HEK293 (cell line): Measurements from ENCODE around the gene CLASP1.

Experiments
- CTCF ChIA-PET: fragments of 350-600 bp; formaldehyde crosslinking; extraction: SDS; loops from one replicate; lab custom pipeline; 2021; ENCODE audit warnings: antibody characterized with exemption; lab: Yijun Ruan, JAX
- POLR2A ChIA-PET: fragments of 300-600 bp; formaldehyde crosslinking; extraction: SDS; loops from one replicate; lab custom pipeline; 2020; ENCODE audit warnings: antibody characterized with exemption, inconsistent platforms; lab: Yijun Ruan, JAX
- H3K27ac ChIP-seq: fragments of 200-500 bp; sonication (Bioruptor generic); 2 replicates; pipeline ENCODE4 v1.5.1; 2014; ENCODE audit warnings: low read depth, low read length, control low read depth, inconsistent platforms; ENCODE audit errors: extremely low read depth
- H3K36me3 ChIP-seq, 2 experiments: fragments of 200-500 bp in 1 of 2; sonication (Bioruptor generic) in 1 of 2; 1 replicate in 1 of 2; 2 replicates in 1 of 2; pipeline ENCODE4 v1.5.1; 2014 to 2017; ENCODE audit warnings: inconsistent platforms in 2 of 2, low read length in 2 of 2; ENCODE audit not compliant: control insufficient read depth in 2 of 2, insufficient read depth in 1 of 2
- H3K4me1 ChIP-seq: fragments of 200-500 bp; sonication (Bioruptor generic); 2 replicates; pipeline ENCODE4 v1.5.1; 2014; ENCODE audit warnings: mild to moderate bottlenecking, low read length, inconsistent platforms; ENCODE audit not compliant: control insufficient read depth, insufficient read depth
- H3K4me3 ChIP-seq: 2 replicates; pipeline ENCODE4 v1.5.1; 2011; ENCODE audit warnings: low read depth, mild to moderate bottlenecking, control low read depth, low read length, moderate library complexity
- H3K9me3 ChIP-seq: fragments of 200-500 bp; sonication (Bioruptor generic); 2 replicates; pipeline ENCODE4 v1.5.1; 2014; ENCODE audit warnings: low read depth, low read length, inconsistent platforms; ENCODE audit not compliant: control insufficient read depth, insufficient read depth
- AEBP2 ChIP-seq: fragments of 450-650 bp; formaldehyde crosslinking; IDR thresholded peaks from 2 replicates; pipeline ENCODE4 v1.5.1; 2016; ENCODE audit warnings: missing biosample characterization, missing genetic modification characterization, borderline replicate concordance
- GLIS2 ChIP-seq: fragments of 450-650 bp; formaldehyde crosslinking; IDR thresholded peaks from 2 replicates; pipeline ENCODE4 v1.5.1; 2016; ENCODE audit warnings: missing biosample characterization, missing genetic modification characterization
- OSR2 ChIP-seq: fragments of 450-650 bp; formaldehyde crosslinking; IDR thresholded peaks from 2 replicates; pipeline ENCODE4 v1.5.1; 2016; ENCODE audit warnings: missing biosample characterization, missing genetic modification characterization
- SCRT2 ChIP-seq: fragments of 450-650 bp; formaldehyde crosslinking; IDR thresholded peaks from 2 replicates; pipeline ENCODE4 v1.5.1; 2016; ENCODE audit warnings: missing biosample characterization, missing genetic modification characterization
- TRIM28 ChIP-seq: IDR thresholded peaks from 2 replicates; pipeline ENCODE4 v1.6.1; 2011; ENCODE audit warnings: low read length, control low read depth, borderline replicate concordance
- ZBTB17 ChIP-seq: fragments of 450-650 bp; formaldehyde crosslinking; IDR thresholded peaks from 2 replicates; pipeline ENCODE4 v1.5.1; 2016; ENCODE audit warnings: missing biosample characterization, missing genetic modification characterization
- ZFHX2 ChIP-seq: fragments of 450-650 bp; formaldehyde crosslinking; conservative IDR thresholded peaks from 2 replicates; pipeline ENCODE4 v1.5.1; 2016; ENCODE audit warnings: missing biosample characterization, missing genetic modification characterization
- ZFP41 ChIP-seq: fragments of 450-650 bp; formaldehyde crosslinking; IDR thresholded peaks from 2 replicates; pipeline ENCODE4 v1.5.1; 2016; ENCODE audit warnings: missing biosample characterization, missing genetic modification characterization, borderline replicate concordance
- ZNF10 ChIP-seq: fragments of 450-650 bp; formaldehyde crosslinking; IDR thresholded peaks from 2 replicates; pipeline ENCODE4 v1.5.1; 2017; ENCODE audit warnings: missing biosample characterization, missing genetic modification characterization
- ZNF16 ChIP-seq: fragments of 450-650 bp; formaldehyde crosslinking; IDR thresholded peaks from 2 replicates; pipeline ENCODE4 v1.5.1; 2016; ENCODE audit warnings: low read depth, missing biosample characterization, missing genetic modification characterization
- ZNF274 ChIP-seq, 2 experiments: fragments of 200-500 bp in 1 of 2; fragments of 450-650 bp in 1 of 2; sonication (Bioruptor generic) in 1 of 2; formaldehyde crosslinking in 1 of 2; IDR thresholded peaks; 2 replicates each; pipeline versions ENCODE4 v1.5.1 to v1.6.1; 2014 to 2016; ENCODE audit warnings: borderline replicate concordance in 1 of 2, inconsistent platforms in 1 of 2, low read length in 1 of 2, missing biosample characterization in 1 of 2, missing genetic modification characterization in 1 of 2
- ZNF280D ChIP-seq: fragments of 450-650 bp; formaldehyde crosslinking; IDR thresholded peaks from 2 replicates; pipeline ENCODE4 v1.5.1; 2016; ENCODE audit warnings: missing biosample characterization, missing genetic modification characterization
- ZNF311 ChIP-seq: fragments of 450-650 bp; formaldehyde crosslinking; IDR thresholded peaks from 2 replicates; pipeline ENCODE4 v1.5.1; 2017; ENCODE audit warnings: missing biosample characterization, missing genetic modification characterization, borderline replicate concordance
- ZNF341 ChIP-seq: fragments of 450-650 bp; formaldehyde crosslinking; IDR thresholded peaks from 2 replicates; pipeline ENCODE4; 2016; ENCODE audit warnings: low read depth, missing biosample characterization, missing genetic modification characterization
- ZNF394 ChIP-seq: fragments of 450-650 bp; formaldehyde crosslinking; IDR thresholded peaks from 2 replicates; pipeline ENCODE4 v1.5.1; 2016; ENCODE audit warnings: missing biosample characterization, missing genetic modification characterization, mild to moderate bottlenecking, moderate library complexity, borderline replicate concordance
- ZNF48 ChIP-seq: fragments of 450-650 bp; formaldehyde crosslinking; IDR thresholded peaks from 2 replicates; pipeline ENCODE4 v1.5.1; 2016; ENCODE audit warnings: missing biosample characterization, missing genetic modification characterization
- ZNF514 ChIP-seq: fragments of 450-650 bp; formaldehyde crosslinking; IDR thresholded peaks from 2 replicates; pipeline ENCODE4 v1.5.1; 2016; ENCODE audit warnings: missing biosample characterization, missing genetic modification characterization
- ZNF560 ChIP-seq: fragments of 450-650 bp; formaldehyde crosslinking; IDR thresholded peaks from 2 replicates; pipeline ENCODE4 v1.5.1; 2017; ENCODE audit warnings: missing biosample characterization, missing genetic modification characterization, borderline replicate concordance
- ZNF621 ChIP-seq: fragments of 450-650 bp; formaldehyde crosslinking; IDR thresholded peaks from 2 replicates; pipeline ENCODE4 v1.5.1; 2017; ENCODE audit warnings: missing biosample characterization, missing genetic modification characterization
- ZNF629 ChIP-seq: fragments of 450-650 bp; formaldehyde crosslinking; IDR thresholded peaks from 2 replicates; pipeline ENCODE4 v1.5.1; 2017; ENCODE audit warnings: missing biosample characterization, missing genetic modification characterization
- ZNF670 ChIP-seq: fragments of 450-650 bp; formaldehyde crosslinking; IDR thresholded peaks from 2 replicates; pipeline ENCODE4 v1.5.1; 2016; ENCODE audit warnings: missing biosample characterization, missing genetic modification characterization, low read depth
- ZNF76 ChIP-seq: fragments of 450-650 bp; formaldehyde crosslinking; IDR thresholded peaks from 2 replicates; pipeline ENCODE4; 2016; ENCODE audit warnings: low read depth, missing biosample characterization, missing genetic modification characterization, borderline replicate concordance
- ZNF785 ChIP-seq: fragments of 450-650 bp; formaldehyde crosslinking; IDR thresholded peaks from 2 replicates; pipeline ENCODE4 v1.5.1; 2016; ENCODE audit warnings: missing biosample characterization, missing genetic modification characterization
- ZNF830 ChIP-seq: fragments of 450-650 bp; IDR thresholded peaks from 2 replicates; pipeline ENCODE4 v1.5.0; 2018; ENCODE audit warnings: missing biosample characterization, missing genetic modification characterization, low read depth, mild to moderate bottlenecking, moderate library complexity

Gene CLASP1

GRCh38 chr2:121472470-121472993 is 176.7 kb downstream of the CLASP1 start (continued):
- no peak for TF ChIP-seq ZNF514 (tag by site-specific recombination)
- no peak for TF ChIP-seq ZFP41 (tag by site-specific recombination)

- TF ChIP-seq ZNF560 (tag by site-specific recombination): no peak
- TF ChIP-seq SCRT2 (tag by site-specific recombination): no peak
- no peak for TF ChIP-seq ZNF48
- TF ChIP-seq ZBTB17 (tag by site-specific recombination): no peak
- no peak for TF ChIP-seq ZNF10 (tag by site-specific recombination)
- no peak for TF ChIP-seq ZNF785 (tag by site-specific recombination)
- TF ChIP-seq ZNF280D: no peak
- TF ChIP-seq ZNF341 (tag by site-specific recombination): no peak
- TF ChIP-seq ZNF394 (tag by site-specific recombination): no peak
- no peak for TF ChIP-seq ZNF830 (tag by site-specific recombination)
- Histone ChIP-seq H3K4me3 (no peak overlapping the region), H3K9me3 (no peaks in the 10 kb centered on the region), H3K27ac (no peak overlapping the region), H3K4me1 (peaks cover 8% of the 10 kb centered on the region), H3K36me3 (peaks cover 0 to 35% of the 10 kb centered on the region in 2 experiments)
- POLR2A ChIA-PET: no interaction called here
- CTCF ChIA-PET: interaction anchor here (0.6 to 0.9 kb wide), 3 partner anchors 8 to 404 kb away, joined by 3 to 6 read pairs (median 3); no protein-coding TSS in a partner anchor
Measured at GRCh38 chr2:121471532-121472469, 177.5 kb downstream of the CLASP1 start.

GRCh38 chr2:121470917-121471316 is 178.3 kb downstream of the CLASP1 start:
- CTCF ChIA-PET: interaction anchor here (0.7 to 0.9 kb wide), 2 partner anchors 9 to 950 kb away, joined by 4 to 6 read pairs; no protein-coding TSS in a partner anchor
- Histone ChIP-seq H3K36me3 (peaks cover 0 to 42% of the 10 kb centered on the region in 2 experiments), H3K4me3 (no peak overlapping the region), H3K4me1 (0 out of 2 replicates have a peak, but pooled peaks cover under 1% of the 10 kb centered on the region), H3K9me3 (no peaks in the 10 kb centered on the region), H3K27ac (no peak overlapping the region)
- POLR2A ChIA-PET: no interaction called here
- TF ChIP-seq ZNF394 (tag by site-specific recombination) (no peak), ZNF785 (tag by site-specific recombination) (no peak), ZNF621 (no peak)

GRCh38 chr2:121469356-121469755 is 179.9 kb downstream of the CLASP1 start:
- CTCF ChIA-PET: interaction anchor here (0.7 kb wide), 1 partner anchor 287 kb away, joined by 3 read pairs; no protein-coding TSS in a partner anchor
- Histone ChIP-seq H3K4me3 (no peak overlapping the region), H3K9me3 (no peaks in the 10 kb centered on the region), H3K36me3 (peaks cover 0 to 42% of the 10 kb centered on the region in 2 experiments), H3K4me1 (no peaks in the 10 kb centered on the region), H3K27ac (no peak overlapping the region)
- POLR2A ChIA-PET: interaction anchor here (0.7 kb wide), 1 partner anchor 11 kb away, joined by 3 read pairs; no protein-coding TSS in a partner anchor
- TF ChIP-seq OSR2 (tag by site-specific recombination) (no peak), ZFHX2 (tag by site-specific recombination) (no peak), ZNF311 (tag by site-specific recombination) (no peak), ZNF76 (no peak), ZNF48 (no peak), ZNF670 (no peak), ZNF629 (tag by site-specific recombination) (no peak), ZNF274 (IDR thresholded peaks at IDR 0.05; ENCODE audit: low read length) (no peak), ZNF274 (tag by site-specific recombination; IDR thresholded peaks at IDR 0.05; ENCODE audit: borderline replicate concordance) (no peak), GLIS2 (no peak), TRIM28 (no peak), AEBP2 (tag by site-specific recombination) (no peak), ZNF16 (tag by site-specific recombination) (no peak)
